T1000 (cell line): ENCODE results near the gene FBXW8.
"Not testable (repeated sequence)": the region's sequence is repeated elsewhere in the genome, so short reads cannot be mapped to it uniquely, and the experiment has no call there.

ENCODE experiments used
- DNase-seq: peaks from one replicate; lab custom pipeline; 2025; ENCODE audit warnings: mixed read lengths; lab: John Stamatoyannopoulos, UW

Gene FBXW8

DNA sequence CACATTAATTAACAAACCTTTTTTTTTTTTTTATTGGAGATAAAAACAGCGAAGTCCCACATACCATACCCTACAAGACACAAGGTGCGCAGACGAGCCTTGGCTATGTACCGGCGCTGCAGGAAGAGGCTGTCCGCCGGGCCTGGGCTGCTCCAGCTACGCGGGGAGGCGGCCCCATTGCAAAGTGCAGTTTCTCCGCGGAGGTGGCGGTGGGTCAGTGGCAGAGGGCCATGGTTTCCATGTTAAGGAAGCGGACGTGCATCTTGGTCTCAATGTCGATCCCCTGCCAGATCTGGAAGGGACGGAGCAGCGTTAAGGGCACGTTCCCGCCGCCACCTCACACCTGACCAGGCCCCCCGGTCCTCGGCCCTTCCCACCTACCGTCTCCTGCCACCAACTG lies 128.2 kb downstream of the FBXW8 start:
- DNase-seq, result no peak

DNA sequence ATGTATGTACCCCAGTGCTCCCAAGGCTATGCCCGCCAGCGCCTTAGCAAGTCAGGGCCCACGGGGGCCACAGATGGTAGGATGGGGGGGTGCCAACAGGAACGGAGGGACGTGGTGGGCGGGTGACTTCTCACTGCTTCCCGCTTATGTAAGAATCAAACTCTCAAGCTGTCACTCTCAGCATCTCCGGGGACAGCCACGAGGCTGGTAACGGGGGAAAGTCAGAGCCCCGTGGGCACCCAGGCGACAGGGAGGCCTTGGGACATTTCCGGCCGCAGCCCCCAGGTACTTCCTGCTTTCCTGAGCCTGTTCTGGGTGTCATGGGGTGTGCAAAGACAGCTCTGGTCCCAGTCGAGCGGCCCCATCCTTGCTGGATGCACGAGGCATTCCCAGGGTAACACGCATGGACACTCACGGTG lies 129.2 kb downstream of the FBXW8 start:
- no peak for DNase-seq

DNA sequence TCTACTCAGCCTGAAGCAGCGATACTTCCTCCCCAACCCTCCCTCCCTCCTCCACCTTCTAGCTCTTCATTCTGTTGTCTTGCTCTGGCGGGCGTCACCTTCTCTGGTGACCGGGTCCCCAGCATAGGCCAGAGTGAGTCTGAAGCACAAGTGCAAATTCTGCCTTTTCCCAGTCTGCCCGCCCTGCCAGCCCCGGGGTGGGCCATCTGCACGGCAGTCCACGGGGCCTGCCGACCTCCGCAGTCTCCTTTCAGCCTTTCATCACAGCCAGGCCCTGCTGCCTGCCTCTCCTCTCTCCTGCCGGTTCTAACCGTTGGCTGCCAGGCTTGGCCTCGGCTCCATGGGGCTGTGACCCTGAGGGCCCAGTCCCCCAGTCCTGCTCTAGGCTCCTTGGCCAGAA lies 129.7 kb downstream of the FBXW8 start:
- DNase-seq, result no peak

DNA sequence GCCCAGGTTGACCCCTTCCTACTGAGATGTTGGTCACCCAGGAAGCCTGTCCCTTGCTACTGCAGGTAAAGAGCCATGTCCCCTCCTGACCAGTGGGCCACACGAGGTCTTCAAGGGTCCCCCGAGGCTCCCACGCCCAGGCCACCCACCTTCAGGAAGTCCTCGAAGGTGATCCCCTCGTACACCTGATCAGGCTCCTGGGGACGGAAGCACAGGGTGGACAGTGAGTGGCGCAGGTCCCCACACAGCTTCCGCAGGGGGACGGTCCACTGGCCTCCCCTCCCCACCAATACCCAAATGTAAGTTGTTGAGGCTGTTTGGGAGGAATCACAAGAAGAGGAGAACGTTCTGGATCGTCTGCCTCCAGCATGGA lies 131.0 kb downstream of the FBXW8 start:
- no peak for DNase-seq

DNA sequence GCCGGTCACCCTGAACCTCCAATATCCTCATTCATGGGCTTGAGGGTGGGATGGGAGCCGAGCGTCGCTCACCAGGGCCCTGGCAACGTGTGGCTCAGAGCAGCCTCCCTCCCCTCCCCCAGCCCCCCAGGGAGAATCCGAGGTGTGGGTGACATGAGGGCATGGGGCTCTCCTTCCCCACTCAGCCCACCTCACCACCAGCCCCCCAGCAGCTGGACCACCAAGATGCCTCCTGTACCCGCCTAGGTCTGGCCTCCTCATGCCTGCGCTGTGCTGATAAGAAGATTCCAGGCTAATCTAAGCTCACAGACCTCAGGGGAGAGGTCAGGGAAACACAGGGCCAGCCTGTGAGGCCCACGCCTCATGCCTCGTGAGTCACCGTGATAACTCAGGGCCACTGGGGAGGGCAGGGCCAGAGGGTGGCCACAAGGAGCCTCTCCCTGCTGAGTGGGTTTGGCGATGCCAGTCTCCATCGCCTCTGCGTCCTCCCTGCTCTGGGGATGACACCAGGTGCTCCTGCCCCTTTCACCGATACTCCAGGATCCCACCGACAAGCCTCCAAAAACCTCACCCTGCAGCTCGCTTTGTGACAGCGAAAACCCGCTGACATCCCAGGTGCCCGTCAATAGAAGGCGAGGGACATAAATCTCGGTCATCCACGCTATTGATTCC lies 131.6 kb downstream of the FBXW8 start:
- DNase-seq, result no peak

DNA sequence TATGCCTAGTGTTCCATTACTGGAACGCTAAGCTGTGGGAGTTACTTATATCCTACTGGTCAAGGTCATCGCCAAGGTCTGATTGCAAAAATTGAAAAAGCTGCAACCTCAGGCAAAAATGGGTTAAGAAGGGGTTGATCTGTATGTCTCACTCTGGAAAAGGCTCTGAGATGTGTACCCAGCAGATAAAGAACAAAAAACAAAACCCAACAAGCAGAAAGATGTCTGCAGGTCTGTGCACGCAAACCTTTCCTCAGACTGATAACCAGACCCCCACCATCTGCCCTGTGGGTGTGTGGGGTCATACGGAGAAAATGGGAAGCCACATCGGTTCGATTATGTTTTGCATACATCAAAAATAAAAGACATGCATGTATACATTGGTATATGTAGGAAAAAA lies 132.1 kb downstream of the FBXW8 start:
- DNase-seq, result no peak

DNA sequence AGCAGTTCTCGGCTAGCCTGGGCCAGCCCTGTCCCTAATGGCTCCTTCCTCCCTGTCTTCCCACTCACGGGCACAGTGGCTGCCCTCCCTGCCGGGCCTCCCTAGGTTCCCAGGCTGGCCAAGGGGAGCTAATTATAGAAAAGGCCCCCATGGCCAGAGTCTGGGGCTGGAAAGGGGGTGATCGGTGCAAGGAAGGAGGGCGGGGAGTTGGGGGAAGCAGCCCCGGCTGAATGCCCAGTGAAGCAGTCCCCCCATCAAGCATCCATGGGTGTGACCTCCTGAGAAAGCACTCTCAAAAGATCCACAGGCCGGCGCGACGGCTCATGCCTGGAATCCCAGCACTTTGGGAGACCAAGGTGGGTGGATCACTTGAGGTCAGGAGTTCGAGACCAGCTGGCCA lies 133.6 kb downstream of the FBXW8 start:
- no peak for DNase-seq

DNA sequence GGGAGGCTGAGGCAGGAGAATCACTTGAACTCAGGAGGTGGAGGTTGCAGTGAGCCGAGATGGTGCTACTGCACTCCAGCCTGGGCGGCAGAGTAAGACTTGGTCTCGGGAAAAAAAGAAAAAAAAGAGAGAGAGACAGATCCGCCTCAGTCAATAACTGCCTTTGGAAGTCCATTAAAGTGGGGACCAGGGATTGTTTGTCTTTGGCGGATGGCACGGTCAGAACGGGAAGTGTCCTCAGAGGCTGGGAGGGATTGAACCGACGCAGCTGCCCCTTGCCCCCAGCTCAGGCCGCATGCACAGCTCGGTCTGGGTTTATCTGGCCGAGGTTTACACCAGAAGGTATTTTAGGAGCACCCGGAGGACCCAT lies 134.0 kb downstream of the FBXW8 start:
- DNase-seq, result no peak

DNA sequence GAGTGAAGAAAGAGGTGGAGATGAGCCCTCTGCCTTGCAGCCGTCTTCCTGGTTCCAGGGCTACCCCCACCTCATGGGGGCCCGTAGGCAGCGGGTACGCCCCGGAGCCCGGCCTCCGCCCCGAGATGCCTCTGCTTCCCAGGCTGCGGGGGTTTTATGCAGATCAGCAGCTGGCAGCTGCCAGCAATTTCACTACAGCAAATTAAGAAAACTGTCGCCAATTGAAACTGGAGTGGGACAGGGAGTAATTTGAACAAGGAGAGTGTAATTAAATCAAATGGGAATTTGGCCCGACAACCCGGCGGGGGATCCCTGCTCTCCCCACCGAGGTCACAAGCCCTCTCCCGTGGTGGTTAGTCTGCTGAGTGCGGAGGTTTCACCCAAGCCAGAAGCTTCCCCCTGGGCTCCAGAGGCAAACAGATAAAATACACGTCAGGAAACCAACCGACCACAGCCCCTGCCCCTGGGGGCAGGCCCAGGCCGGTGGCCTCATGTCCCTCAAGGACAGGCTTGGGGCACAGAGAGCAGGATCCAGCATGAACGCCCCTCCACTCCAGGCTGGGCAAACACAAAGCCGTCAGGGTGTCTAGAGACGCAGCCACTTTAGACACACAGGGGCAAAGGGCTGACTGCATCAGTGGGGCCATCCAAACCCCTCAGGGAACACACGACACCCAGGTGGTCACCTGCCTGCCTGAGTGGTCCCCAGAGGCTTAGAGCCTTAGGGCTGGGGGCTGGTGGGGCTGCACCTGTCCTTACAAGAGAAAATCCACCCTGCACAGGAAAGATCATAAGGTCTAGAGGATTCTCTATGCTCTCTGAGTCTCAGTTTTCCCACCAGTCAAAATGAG lies 134.6 kb downstream of the FBXW8 start:
- no peak for DNase-seq

DNA sequence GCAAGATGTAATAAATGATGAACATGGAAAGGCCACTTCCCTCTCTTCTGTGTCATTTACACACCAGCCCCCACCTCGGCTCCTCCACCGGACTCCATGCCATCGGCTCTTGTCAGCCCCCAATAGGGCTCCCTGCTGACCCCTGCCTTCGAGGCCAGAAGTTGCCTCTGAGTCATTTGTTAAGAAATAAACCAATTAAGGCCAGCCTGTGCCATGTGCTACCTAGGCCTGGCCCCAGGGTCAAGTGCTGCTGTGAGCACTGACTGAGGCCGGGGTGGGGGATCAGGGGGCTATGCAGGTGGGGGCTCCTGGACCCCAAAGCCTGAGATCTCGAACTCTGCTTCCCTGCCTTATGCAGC lies 135.2 kb downstream of the FBXW8 start:
- DNase-seq, result no peak

DNA sequence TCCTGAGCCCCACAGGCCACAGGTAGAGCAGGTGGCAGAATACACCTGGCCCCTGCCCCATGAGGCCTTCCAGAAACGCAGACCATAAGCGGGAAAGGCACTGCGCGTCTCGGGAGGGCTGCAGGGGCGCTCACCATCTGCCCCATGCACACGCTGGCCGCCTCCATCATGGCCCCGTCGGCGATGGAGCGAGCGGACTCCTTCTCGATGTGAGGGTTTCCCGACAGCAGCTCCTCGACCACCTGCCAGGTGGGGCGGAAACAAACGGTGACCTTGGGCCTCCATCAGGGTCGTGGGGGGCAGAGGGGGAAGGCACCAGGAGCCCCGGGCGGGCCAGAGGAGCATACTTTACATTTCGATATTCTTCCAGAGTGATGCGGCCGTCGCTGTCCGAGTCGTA lies 135.7 kb downstream of the FBXW8 start:
- no peak for DNase-seq

DNA sequence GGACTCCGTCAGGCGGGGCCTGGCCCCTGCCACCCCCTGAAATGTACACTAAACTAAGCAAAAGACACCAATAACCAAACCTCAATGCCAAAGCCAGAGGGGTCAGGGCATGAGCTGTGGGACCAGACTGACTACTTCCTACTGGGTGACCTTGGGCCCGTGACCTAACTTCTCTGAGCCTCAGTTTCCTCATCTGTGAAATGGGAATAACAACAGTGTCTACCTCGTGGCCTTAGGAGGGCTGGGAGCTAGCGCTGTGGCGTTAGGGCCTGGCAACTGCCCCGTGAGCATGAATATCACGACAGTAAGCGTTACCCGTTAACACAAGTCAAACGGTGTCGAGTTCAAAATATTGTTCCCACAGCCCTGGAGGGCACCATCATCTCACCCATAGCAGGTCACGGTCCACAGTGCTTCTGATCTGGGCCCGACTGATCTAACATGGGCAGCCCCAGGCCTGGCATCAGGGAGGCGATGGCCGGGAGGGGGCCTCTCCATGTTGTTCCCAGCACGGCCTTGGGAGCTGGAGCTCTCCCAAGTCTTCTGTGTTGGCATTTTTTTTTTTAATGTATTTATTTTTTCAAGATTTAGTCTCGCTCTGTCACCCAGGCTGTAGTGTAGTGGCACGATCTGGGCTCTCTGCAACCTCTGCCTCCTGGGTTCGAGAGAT lies 136.2 kb downstream of the FBXW8 start:
- DNase-seq, result no peak

DNA sequence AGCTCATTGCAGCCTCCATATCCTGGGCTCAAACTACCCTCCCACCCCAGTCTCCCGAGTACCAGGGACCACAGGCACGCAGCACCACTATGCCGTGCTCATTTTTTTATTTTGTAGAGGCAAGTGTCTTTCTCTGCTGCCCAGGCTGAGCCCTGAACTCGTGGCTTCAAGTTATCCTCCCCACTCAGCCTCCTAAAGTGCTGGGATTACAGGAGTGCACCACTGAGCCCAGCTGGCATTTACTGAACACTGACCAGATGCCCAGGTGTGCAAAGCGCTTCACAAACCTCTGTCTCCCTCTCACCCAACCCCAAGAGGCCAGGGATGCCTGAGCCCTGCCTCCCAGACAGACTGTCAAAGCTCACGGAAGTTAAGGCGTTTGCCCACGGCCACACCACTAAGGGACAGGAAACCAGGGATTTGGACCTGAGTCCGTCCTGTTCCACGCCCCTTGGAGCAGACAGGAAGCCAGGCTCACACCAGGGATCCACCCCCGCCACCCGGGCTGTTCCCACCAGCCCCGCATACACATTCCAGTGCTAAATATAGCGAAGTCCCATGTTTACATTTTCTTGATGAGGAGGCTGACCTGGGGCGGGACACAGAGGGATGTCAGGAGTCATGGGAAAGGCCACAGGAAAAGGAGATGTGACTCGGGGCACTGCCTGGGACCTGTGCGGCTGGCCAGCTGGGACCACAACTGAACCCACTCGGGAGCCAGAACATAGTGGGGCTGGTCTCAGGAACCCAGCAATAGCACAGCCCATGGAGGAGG lies 137.2 kb downstream of the FBXW8 start:
- DNase-seq, result no peak

DNA sequence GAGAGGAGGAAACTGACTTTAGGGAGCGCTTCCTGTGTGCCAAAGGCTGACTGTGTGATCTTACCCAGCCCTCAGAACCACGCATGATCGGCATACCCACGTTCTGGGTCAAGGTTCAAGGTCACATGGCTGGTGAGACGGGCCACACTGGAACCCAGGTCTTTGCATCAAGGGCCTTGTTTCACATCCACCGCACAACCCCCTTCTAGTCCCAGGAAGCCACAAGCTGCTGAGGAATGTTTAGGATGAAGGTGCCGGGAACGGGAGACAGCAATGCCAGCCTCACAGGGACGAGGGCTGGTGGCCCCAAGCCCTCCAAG lies 137.8 kb downstream of the FBXW8 start:
- no peak for DNase-seq

DNA sequence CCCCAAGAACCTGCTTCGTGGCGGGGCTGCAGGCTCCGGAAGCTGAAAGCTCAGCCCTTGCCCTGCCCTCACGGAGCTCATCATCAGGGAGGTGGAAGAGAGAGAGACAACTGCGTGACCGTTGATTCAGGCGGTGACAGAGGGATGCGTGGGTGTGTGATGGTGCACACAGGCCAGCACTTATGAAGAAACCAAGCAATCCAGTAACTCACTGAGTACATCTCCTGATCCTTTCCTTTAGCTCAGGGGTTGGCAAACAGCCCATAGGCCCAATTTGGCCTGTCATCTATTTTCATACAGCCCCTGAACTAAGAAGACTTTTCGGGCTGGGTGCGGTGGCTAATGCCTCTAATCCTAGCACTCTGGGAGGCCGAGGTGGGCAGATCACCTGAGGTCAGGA lies 138.5 kb downstream of the FBXW8 start:
- DNase-seq, result no peak

DNA sequence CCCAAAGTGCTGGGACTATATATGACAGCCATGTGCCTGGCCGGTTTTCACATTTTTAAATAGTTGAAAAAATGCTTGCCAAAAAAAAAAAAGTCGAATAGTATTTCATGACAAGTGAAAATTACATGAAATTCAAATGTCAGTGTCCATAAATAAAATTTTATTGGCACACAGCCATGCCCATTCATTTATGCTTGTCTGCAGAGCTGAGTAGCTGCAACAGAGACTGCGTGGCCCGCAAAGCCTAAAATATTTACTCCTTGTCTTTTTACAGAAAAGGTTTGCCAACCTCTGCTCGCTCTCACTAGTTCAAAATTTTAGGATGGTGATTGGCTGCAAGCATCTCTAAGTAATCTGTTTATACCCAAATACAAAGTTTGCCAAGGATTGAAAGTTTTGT lies 139.3 kb downstream of the FBXW8 start:
- no peak for DNase-seq

DNA sequence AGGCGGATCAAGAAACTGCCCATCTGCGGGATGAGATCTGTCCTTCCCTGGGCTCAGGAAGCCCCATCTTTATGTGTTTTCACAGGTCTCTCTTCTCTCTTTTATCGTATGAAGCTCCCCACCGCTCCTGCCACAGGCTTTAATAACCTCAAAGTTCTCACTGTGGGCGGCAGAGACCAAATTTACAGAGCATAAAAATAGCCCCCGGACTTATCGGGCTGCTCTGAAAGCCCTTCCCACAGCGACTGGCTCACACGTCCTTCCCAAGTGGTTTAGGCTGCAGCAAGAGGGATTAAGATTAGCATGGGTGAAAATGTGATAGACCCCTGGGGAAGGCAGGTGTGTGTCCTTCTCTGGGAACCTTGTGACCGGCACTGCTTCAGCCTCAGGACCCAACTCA lies 140.6 kb downstream of the FBXW8 start:
- no peak for DNase-seq

DNA sequence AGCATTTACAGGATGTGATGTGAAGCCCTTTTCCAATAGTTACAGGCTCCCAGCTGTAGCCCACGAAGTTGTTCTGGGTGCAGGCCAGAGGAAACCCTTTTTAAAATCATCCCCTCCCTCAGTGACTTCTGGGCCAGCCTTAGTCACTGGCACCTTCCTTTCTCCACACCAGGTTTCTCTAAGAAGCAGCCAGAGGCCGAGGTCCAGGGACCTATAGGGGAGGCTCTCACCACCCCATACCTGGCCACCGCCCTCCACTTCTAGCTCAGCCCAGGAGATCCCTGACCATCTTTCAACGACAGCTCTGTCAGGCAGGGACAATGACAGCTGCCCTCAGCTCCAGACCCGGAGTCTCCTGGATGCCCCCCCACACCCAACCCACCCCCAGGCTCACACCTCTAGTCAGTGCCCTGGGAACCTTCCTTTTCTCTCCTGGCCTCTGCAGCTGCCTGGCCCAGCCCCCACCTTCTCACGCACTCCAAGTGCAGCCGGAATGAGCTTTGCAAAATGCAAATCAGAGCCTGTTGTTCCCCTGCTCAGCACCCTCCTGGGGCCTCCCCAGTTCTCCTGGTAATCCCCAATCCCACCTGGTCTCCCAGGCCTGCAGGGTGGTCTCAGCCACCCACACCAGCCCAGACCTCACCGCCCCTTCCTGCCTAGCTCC lies 141.8 kb downstream of the FBXW8 start:
- no peak for DNase-seq

DNA sequence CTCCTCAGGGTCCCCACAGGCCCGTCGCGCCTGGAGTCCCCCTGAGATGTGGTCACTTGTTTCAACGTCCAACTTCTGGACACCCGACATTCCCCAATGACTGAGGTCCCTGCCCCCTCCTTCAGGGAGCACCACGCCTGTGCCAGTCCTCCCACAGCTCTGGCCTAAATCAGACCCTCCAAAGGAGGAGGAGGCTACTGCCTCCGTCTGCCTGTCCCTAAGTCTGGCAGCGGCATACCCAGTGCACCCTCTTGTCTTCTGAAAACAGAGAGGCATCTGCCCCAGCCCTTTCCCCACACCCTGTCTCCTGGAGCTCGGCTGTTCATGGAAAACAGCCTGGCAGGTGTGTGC lies 142.3 kb downstream of the FBXW8 start:
- DNase-seq, result no peak

DNA sequence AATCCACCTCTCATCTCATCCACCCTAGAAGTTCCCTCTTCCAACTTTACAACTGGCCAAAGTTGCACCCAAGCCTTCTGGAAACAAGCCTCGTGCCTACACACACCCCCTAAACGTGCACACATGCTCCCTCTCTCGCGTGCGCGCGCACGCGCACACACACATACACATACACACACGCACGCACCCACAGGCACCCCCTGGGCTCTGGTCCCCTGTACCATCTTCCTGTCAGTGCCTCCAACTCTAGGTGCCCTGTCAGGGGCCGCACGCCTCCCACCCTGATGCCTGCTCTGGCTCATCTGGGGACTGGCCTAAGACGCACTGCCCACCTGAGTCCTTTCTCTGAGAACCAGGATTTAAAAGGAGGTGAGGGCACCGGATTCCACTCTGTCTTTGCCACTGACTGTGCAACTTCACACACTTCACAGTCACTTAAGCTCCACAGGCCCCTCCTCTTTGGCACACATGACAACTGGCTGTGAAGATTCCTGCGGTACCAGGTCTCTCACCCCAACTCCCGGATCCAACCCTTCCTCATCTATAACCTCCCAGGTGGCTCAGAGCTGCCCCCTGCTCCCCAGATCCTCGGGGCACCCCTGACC lies 142.9 kb downstream of the FBXW8 start:
- DNase-seq, result no peak

DNA sequence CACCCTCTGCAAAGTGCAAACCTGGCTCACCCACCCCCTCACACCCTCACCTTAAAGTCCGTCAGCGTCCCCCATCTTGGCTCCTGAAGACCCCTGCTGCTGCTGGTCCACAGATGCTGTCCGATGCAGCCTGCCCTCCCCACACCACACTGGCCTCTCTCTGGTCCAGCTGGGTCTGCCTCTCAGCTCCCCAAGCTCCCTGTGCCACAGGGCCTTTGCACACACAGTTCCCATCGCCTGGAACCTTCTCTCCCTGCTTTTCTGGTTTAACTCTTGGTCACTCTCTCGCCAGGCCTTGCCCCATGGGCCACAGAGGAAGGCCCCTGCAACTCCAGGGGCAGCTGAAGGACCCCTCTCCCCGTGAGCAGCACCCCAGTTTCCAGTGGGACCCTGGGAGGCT lies 143.5 kb downstream of the FBXW8 start:
- no peak for DNase-seq

DNA sequence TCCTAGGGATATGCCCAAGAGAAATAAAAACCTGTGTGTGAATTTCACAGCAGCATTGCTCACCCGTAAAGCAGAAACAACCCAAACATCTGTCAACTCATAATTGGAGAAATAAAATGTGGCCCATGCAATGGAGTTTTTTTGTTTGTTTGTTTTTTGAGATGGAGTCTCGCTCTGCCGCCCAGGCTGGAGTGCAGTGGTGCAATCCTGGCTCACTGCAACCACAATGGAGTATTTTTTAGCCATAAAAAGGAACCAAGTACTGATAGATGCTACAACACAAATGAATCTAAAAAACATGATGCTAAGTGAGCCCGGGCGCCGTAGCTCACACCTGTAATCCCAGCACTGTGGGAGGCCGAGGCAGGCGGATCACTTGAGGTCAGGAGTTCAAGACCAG lies 146.9 kb downstream of the FBXW8 start:
- not testable (repeated sequence) for DNase-seq
